ENCODE data around the gene UGT1A5. TPM values are rescaled to one million over a fixed set of nuclear protein-coding genes. Genes with fewer than 3 reads are reported as not detected.

The UGT1A5 gene
- total RNA-seq, 1 donor from 2014 or later = not detected

DNA sequence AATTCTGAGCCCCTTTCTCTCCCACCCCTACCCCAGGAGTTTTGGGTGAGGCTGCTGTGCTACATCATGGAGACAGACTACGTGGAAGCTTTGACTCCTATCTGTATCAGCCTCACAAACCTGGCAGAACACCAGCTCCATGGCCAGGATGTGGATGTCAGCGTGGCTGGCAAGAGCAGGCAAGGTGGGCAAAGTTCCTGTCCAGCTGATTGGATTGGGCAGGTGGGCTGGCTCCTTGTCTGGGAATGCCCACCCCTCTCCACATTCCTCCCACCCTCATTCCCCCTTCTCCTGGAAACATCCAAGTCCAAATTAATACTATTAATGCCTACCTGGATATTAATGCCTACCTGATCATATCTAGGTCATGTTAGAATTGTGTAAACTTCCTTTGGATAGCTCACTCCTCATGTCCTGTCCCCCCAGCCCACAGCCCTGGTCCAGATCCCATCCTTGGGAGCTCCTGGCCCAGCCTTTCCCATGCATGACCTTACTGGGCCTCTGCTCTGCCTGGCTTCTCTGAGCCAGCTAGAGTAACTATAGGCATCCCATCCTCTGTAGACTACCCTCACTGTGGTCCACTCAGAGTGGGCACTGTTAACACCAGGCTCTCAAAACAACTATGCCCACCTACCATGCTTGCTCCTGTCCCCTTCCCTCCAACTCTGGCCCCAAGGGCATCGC lies 89.6 kb downstream of the UGT1A5 start:
- intact Hi-C loops (cut with micrococcal nuclease) = no loop called here
- no peak for DNase-seq
- Histone ChIP-seq H3K4me1 (no peaks in the 10 kb centered on the region), H3K27me3 (ENCODE audit: low read depth) (peaks cover 43% of the 10 kb centered on the region), H3K27ac (replicated peaks) (no peak overlapping the region), H3K4me3 (no peak overlapping the region), H3K9me3 (replicated peaks) (no peaks in the 10 kb centered on the region), H3K36me3 (no peaks in the 10 kb centered on the region)
- TF ChIP-seq, protein P1, sequence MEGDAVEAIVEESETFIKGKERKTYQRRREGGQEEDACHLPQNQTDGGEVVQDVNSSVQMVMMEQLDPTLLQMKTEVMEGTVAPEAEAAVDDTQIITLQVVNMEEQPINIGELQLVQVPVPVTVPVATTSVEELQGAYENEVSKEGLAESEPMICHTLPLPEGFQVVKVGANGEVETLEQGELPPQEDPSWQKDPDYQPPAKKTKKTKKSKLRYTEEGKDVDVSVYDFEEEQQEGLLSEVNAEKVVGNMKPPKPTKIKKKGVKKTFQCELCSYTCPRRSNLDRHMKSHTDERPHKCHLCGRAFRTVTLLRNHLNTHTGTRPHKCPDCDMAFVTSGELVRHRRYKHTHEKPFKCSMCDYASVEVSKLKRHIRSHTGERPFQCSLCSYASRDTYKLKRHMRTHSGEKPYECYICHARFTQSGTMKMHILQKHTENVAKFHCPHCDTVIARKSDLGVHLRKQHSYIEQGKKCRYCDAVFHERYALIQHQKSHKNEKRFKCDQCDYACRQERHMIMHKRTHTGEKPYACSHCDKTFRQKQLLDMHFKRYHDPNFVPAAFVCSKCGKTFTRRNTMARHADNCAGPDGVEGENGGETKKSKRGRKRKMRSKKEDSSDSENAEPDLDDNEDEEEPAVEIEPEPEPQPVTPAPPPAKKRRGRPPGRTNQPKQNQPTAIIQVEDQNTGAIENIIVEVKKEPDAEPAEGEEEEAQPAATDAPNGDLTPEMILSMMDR (IDR thresholded peaks at IDR 0.05; ENCODE audit: borderline replicate concordance) = no peak

DNA sequence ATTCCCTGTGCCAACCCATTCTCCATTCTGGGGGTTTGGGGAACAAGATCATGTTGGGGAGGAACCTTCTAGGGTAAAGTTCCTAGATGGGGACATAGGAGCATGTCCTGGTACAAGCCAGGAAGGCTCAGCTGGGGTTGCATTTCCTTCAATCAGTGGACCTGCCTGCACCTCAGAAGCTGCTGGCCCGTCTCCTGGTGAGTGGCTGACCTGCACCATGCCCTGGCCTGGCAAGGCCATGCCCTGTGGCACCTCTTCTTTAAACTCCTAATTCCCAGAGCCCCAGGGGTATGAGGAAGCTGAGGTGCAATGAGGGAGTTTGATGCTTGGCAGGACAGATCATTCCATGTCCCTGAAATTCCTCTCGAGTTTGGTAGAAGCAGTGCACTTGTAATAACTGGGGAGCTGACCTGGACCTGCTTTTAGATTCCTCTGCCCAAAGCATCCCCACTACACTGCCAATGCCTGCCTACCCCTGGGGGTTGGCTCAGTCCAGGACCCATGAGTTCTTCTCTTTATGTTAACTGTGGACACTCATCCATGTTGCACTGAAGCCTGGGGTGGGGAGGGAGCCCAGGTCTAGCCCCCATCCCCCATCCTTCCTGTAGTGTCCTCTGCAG lies 90.7 kb downstream of the UGT1A5 start:
- H3K27ac ChIP-seq (replicated peaks) = no peak overlapping the region
- H3K4me1 ChIP-seq = no peaks in the 10 kb centered on the region
- H3K36me3 ChIP-seq = no peaks in the 10 kb centered on the region
- peaks cover 54% of the 10 kb centered on the region for H3K27me3 ChIP-seq (ENCODE audit: low read depth)
- DNase-seq = no peak
- H3K9me3 ChIP-seq (replicated peaks) = no peaks in the 10 kb centered on the region
- no peak overlapping the region for H3K4me3 ChIP-seq
- intact Hi-C loops (cut with micrococcal nuclease) = no loop called here
- TF ChIP-seq, protein P1 (IDR thresholded peaks at IDR 0.05; ENCODE audit: borderline replicate concordance) = no peak

DNA sequence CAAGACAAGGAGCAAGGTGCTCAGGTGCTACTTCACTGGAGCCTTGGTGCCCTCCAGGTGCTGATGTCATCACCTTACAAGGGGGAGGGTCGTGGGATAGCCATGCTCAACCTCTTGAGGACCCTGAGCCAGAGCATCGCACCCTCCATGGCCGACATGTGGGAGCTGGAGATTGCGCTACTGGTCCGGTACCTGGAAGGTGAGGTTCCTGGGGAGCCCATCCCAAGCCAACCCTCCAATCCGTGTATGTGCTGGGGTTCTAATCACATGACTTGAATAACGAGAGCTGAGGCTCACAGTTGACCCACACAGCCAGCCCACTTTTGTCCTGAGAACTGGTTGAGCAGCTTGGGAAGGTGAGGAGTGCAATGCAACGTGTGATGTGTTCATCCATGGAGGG lies 91.3 kb downstream of the UGT1A5 start:
- no peak overlapping the region for H3K4me3 ChIP-seq
- peaks cover 59% of the 10 kb centered on the region for H3K27me3 ChIP-seq (ENCODE audit: low read depth)
- no peak overlapping the region for H3K27ac ChIP-seq (replicated peaks)
- H3K9me3 ChIP-seq (replicated peaks) = no peaks in the 10 kb centered on the region
- no peaks in the 10 kb centered on the region for H3K4me1 ChIP-seq
- intact Hi-C loops (cut with micrococcal nuclease) = no loop called here
- H3K36me3 ChIP-seq = no peaks in the 10 kb centered on the region
- no peak for DNase-seq
- TF ChIP-seq, protein P1 (IDR thresholded peaks at IDR 0.05; ENCODE audit: borderline replicate concordance) = no peak

DNA sequence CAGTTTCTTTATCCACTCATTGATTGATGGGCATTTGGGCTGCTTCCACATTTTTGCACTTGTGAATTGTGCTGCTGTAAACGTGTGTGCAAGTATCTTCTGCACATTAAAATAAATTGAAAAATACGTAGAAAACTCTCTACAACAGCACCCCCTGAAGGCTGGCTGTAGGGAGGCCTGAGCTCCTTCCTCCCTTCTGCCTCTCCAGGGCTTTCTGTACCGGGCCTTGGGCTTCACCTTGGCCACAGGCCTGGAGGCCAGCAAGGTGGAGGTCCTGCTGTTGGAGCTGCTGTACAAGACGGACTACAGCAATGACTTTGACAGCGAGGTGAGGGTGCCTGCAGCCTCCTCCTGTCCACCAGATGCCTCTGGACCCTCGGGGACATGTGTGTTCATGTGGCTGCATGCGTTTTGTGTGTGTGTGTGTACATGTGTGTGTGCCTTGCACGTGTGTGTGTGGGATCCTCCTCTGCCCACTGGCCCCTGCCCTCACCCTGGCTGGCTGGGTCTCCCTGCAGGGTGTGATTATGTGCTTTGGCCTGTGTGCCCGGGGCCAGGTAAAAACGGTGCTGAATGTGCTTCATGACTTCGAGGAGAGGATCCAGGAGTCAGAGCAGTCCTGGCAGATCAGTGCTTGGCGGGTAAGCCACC lies 94.6 kb downstream of the UGT1A5 start:
- TF ChIP-seq, protein P1 (IDR thresholded peaks at IDR 0.05; ENCODE audit: borderline replicate concordance) = no peak
- H3K27ac ChIP-seq (replicated peaks) = no peak overlapping the region
- no peak for DNase-seq
- H3K36me3 ChIP-seq = no peaks in the 10 kb centered on the region
- no peaks in the 10 kb centered on the region for H3K9me3 ChIP-seq (replicated peaks)
- H3K4me1 ChIP-seq = no peaks in the 10 kb centered on the region
- no peak overlapping the region for H3K4me3 ChIP-seq
- H3K27me3 ChIP-seq (ENCODE audit: low read depth) = peaks cover 77% of the 10 kb centered on the region
- intact Hi-C loops (cut with micrococcal nuclease) = no loop called here

DNA sequence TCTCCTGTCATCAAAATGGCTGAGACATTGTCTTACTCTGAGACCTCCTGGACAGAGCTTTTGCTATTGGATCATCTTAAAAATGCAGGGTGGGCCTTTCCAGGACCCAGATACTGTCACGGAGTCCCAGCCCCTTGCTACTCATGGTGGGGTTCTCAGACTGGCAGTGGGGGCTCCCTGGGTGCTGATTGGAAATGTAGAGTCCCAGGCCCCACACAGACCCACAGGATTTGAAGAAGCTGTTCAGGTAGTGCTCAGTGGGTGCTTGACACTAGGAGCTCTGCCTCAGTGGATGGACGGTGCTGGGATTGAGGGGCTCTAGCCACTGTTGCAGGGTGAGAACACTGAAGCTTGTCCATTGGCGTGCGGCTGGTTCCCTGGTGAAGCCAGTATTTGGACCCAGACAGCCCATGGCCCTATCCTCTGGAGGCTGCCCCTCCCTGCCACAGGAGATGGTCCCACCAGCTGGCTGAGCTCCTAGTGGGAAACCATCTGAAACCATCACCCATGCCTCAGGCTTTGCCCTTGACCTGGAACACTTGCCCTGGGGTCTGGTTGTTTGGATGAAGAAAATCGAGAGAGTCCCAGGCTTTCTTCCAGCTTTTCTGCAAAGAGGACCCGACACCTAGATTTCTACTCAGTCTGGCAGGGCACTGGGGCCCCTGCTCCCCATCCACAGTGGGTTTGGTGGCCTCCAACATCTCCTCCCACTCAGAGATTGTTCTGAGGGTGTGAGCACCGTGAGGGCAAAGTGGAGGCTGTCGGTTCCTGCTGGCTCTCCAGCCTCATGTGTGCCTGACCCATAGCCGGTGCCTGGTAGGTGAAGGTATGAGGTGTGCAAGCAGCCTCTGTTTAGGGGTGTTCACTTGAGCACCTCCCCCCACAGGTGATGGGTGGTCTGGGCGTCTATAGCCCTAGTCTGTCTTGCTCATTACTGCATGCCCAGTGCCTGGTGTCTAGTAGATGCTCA lies 95.5 kb downstream of the UGT1A5 start:
- DNase-seq = no peak
- no peaks in the 10 kb centered on the region for H3K36me3 ChIP-seq
- H3K9me3 ChIP-seq (replicated peaks) = no peaks in the 10 kb centered on the region
- TF ChIP-seq, protein P1 (IDR thresholded peaks at IDR 0.05; ENCODE audit: borderline replicate concordance) = no peak
- no peak overlapping the region for H3K27ac ChIP-seq (replicated peaks)
- H3K4me3 ChIP-seq = no peak overlapping the region
- intact Hi-C loops (cut with micrococcal nuclease) = no loop called here
- no peaks in the 10 kb centered on the region for H3K4me1 ChIP-seq
- peaks cover 69% of the 10 kb centered on the region for H3K27me3 ChIP-seq (ENCODE audit: low read depth)
